Smooth muscle cell (in vitro differentiated cells): ENCODE data around the gene IL1A. TPM values are rescaled to one million over a fixed set of nuclear protein-coding genes. Genes with fewer than 3 reads are reported as not detected.

Source experiments
- DNase-seq: peaks from one replicate; lab custom pipeline; 2025; ENCODE audit not compliant: unreplicated experiment; lab: John Stamatoyannopoulos, UW
- H2AFZ ChIP-seq: fragments of 200-600 bp; sonication (generic); 2 replicates; pipeline ENCODE4 v1.6.0; 2016; ENCODE audit warnings: antibody characterized with exemption, low read depth, mild to moderate bottlenecking
- H3F3A ChIP-seq: fragments of 200-600 bp; sonication (generic); 2 replicates; pipeline ENCODE4 v1.6.0; 2017; ENCODE audit warnings: antibody characterized with exemption, low read depth
- H3K27ac ChIP-seq: fragments of 200-600 bp; sonication (generic); 2 replicates; pipeline ENCODE4 v1.5.1; 2016; ENCODE audit warnings: low read depth, mild to moderate bottlenecking
- H3K27me3 ChIP-seq: fragments of 200-600 bp; sonication (generic); 2 replicates; pipeline ENCODE4 v1.6.1; 2016; ENCODE audit warnings: low read depth, mild to moderate bottlenecking
- H3K36me3 ChIP-seq: fragments of 200-600 bp; sonication (generic); 2 replicates; pipeline ENCODE4 v1.5.1; 2016; ENCODE audit warnings: low read depth
- H3K4me1 ChIP-seq: fragments of 200-600 bp; sonication (generic); 2 replicates; pipeline ENCODE4 v1.5.1; 2016; ENCODE audit warnings: low read depth
- H3K4me2 ChIP-seq: fragments of 200-600 bp; sonication (generic); 2 replicates; pipeline ENCODE4 v1.6.0; 2016; ENCODE audit warnings: mild to moderate bottlenecking
- H3K4me3 ChIP-seq: fragments of 200-600 bp; sonication (generic); 2 replicates; pipeline ENCODE4 v1.5.1; 2016; ENCODE audit warnings: mild to moderate bottlenecking
- H3K79me2 ChIP-seq: fragments of 200-600 bp; sonication (generic); 2 replicates; pipeline ENCODE4 v1.6.0; 2016; ENCODE audit warnings: low read depth, mild to moderate bottlenecking
- H3K9ac ChIP-seq: fragments of 200-600 bp; sonication (generic); 2 replicates; pipeline ENCODE4 v1.6.0; 2016; ENCODE audit warnings: low read depth
- H3K9me3 ChIP-seq: fragments of 200-600 bp; sonication (generic); replicated peaks from 2 replicates; pipeline ENCODE4 v1.5.1; 2016; ENCODE audit warnings: low read depth
- H4K20me1 ChIP-seq: fragments of 200-600 bp; sonication (generic); 2 replicates; pipeline ENCODE4 v1.6.0; 2016; ENCODE audit warnings: low read depth
- CTCF ChIP-seq: fragments of 200-600 bp; sonication (generic); IDR thresholded peaks from 2 replicates; pipeline ENCODE4 v1.5.1; 2017; ENCODE audit warnings: borderline replicate concordance, mild to moderate bottlenecking, antibody characterized with exemption; ENCODE audit not compliant: insufficient read depth, poor library complexity, severe bottlenecking
- WGBS: methylation state at CpG from one replicate; pipeline ENCODE4 v1.1.7; 2016; ENCODE audit warnings: low lambda C conversion rate; 5-methylcytosine and 5-hydroxymethylcytosine counted together
- polyA plus RNA-seq: library from polyadenylated mRNA; unstranded; fragments of >200 nt; fragmentation: Nextera tagmentation; extraction: Ambion mirVana; gene quantifications from 2 replicates; pipeline ENCODE4 v1.2.1, GENCODE V29; 2016
- total RNA-seq: library from RNA; depleted of rRNA; stranded (reverse); fragments of >200 nt; gene quantifications from 2 replicates; pipeline ENCODE4 v1.2.3, GENCODE V29; 2014

IL1A gene
- total and polyA plus RNA-seq, 2 experiments from 2014 or later, result 1.4 to 6.4 TPM

GRCh38 chr2:112803691-112804521 is 19.6 kb upstream of the IL1A start:
- Histone ChIP-seq H4K20me1 (no peaks in the 10 kb centered on the region), H3K79me2 (no peaks in the 10 kb centered on the region), H3K36me3 (no peaks in the 10 kb centered on the region), H3K27me3 (no peaks in the 10 kb centered on the region), H3K9me3 (no peaks in the 10 kb centered on the region), H3K4me2 (peak overlapping the region; percentile 61), H3F3A (peaks cover 15% of the 10 kb centered on the region), H3K4me3 (no peak overlapping the region), H3K4me1 (no peaks in the 10 kb centered on the region), H2AFZ (no peak overlapping the region), H3K27ac (peak overlapping the region; percentile 99), H3K9ac (peak overlapping the region; percentile 88)
- no peak for DNase-seq
- WGBS, result 24% methylated on average over 5 of the region's 5 CpGs
- no peak for TF ChIP-seq CTCF

- Histone ChIP-seq H3K9me3 (no peaks in the 10 kb centered on the region), H3K4me1 (no peaks in the 10 kb centered on the region), H3K36me3 (no peaks in the 10 kb centered on the region), H4K20me1 (no peaks in the 10 kb centered on the region), H3K27me3 (no peaks in the 10 kb centered on the region), H2AFZ (no peak overlapping the region), H3K27ac (no peak overlapping the region), H3K79me2 (no peaks in the 10 kb centered on the region), H3K4me2 (no peak overlapping the region), H3F3A (peaks cover 15% of the 10 kb centered on the region), H3K9ac (no peak overlapping the region), H3K4me3 (no peak overlapping the region)
- TF ChIP-seq CTCF, result no peak
- no peak for DNase-seq
- WGBS, result 91% methylated on average over 4 of the region's 4 CpGs
These were observed 16.7 kb upstream of the IL1A start for GRCh38 chr2:112800881-112801583.

GRCh38 chr2:112798979-112799975 is 15.0 kb upstream of the IL1A start:
- Histone ChIP-seq H4K20me1 (no peaks in the 10 kb centered on the region), H3K27me3 (no peaks in the 10 kb centered on the region), H3F3A (peaks cover 12% of the 10 kb centered on the region), H3K9me3 (no peaks in the 10 kb centered on the region), H3K79me2 (no peaks in the 10 kb centered on the region), H2AFZ (no peak overlapping the region), H3K4me3 (no peak overlapping the region), H3K27ac (peak overlapping the region; percentile 41), H3K4me2 (no peak overlapping the region), H3K36me3 (no peaks in the 10 kb centered on the region), H3K9ac (no peak overlapping the region), H3K4me1 (no peaks in the 10 kb centered on the region)
- no peak for DNase-seq
- 77% methylated on average over 8 of the region's 8 CpGs for WGBS
- TF ChIP-seq CTCF, result no peak
